Aorta (tissue), 5 donors: ENCODE measurements around the gene MPPED1. TPM values are rescaled to one million over a fixed set of nuclear protein-coding genes. Genes with fewer than 3 reads are reported as not detected.
A peak's percentile ranks its signal among the peaks of the same experiment; 100 is the strongest.

Experiments
- ATAC-seq: fragments of 200-7000 bp; cut with Tn5 transposase; one replicate; pipeline ENCODE4 v1.9.1; 2022; ENCODE audit warnings: moderate library complexity; ENCODE audit not compliant: low FRiP score
- DNase-seq, 2 donors: peaks; one replicate each; pipeline ENCODE4 v3.0.0-alpha.2; 2020
- H3K27ac ChIP-seq, 2 donors: one replicate each; pipeline ENCODE4 v1.5.1; 2013; ENCODE audit warnings: low read length in 2 of 2, mild to moderate bottlenecking in 2 of 2, moderate library complexity in 2 of 2, control low read depth in 1 of 2, inconsistent platforms in 1 of 2, low read depth in 1 of 2
- H3K27me3 ChIP-seq, 2 donors: one replicate each; pipeline ENCODE4 v1.6.1; 2013; ENCODE audit warnings: control low read depth in 1 of 2, low read length in 1 of 2, mild to moderate bottlenecking in 1 of 2, moderate library complexity in 1 of 2; ENCODE audit not compliant: insufficient read depth in 2 of 2, control insufficient read depth in 1 of 2
- H3K36me3 ChIP-seq, 2 donors: one replicate each; pipeline ENCODE4 v1.6.1; 2013; ENCODE audit warnings: control low read depth in 1 of 2, low read length in 1 of 2, mild to moderate bottlenecking in 1 of 2; ENCODE audit not compliant: insufficient read depth in 2 of 2, control insufficient read depth in 1 of 2
- H3K4me1 ChIP-seq, 2 donors: one replicate each; pipeline ENCODE4 v1.6.1; 2013; ENCODE audit warnings: low read length in 2 of 2, control low read depth in 1 of 2, mild to moderate bottlenecking in 1 of 2, moderate library complexity in 1 of 2; ENCODE audit not compliant: insufficient read depth in 2 of 2, control insufficient read depth in 1 of 2
- H3K4me3 ChIP-seq, 2 donors: one replicate each; pipeline ENCODE4 v1.5.1; 2013; ENCODE audit warnings: low read length in 2 of 2, control low read depth in 1 of 2, mild to moderate bottlenecking in 1 of 2
- H3K9me3 ChIP-seq: one replicate; pipeline ENCODE4 v1.6.1; 2013; ENCODE audit warnings: mild to moderate bottlenecking, low read length; ENCODE audit not compliant: control insufficient read depth
- WGBS, 2 donors: extraction: QIAGEN DNeasy Blood & Tissue Kit; methylation state at CpG; one replicate each; pipeline ENCODE4 v1.1.7; 2013; 5-methylcytosine and 5-hydroxymethylcytosine counted together
- intact Hi-C, 2 donors: fragments of 100-400 bp; cut with DNase I; formaldehyde crosslinking; loops; one replicate each; pipeline versions ENCODE4 v1.14.2 to v1.15.0; 2022
- polyA plus RNA-seq, 2 donors: library from polyadenylated mRNA; stranded (reverse); fragments of 200-250 nt; gene quantifications; one replicate each; pipeline ENCODE4 v1.2.3, GENCODE V29; 2013
- total RNA-seq, 2 donors: library from RNA; stranded (reverse); fragmentation: NEBNext Ultra II Directional; extraction: Animal tissue kit (Norgen Biotek cat#: 25700); gene quantifications; one replicate each; pipeline ENCODE4 v1.2.1, GENCODE V29; 2021
- donor health status: healthy with polysubstance abuse.
- donor health status: Bipolar disorder and iron deficiency.
- donor health status: DM: no; HTN: no; CAD: no.
- donor health status: DM: no; HTN: no; CAD: no.
- donor health status: DM: yes; HTN: yes; CAD: no.

The MPPED1 gene
- total and polyA plus RNA-seq, 4 donors, result not detected

DNA sequence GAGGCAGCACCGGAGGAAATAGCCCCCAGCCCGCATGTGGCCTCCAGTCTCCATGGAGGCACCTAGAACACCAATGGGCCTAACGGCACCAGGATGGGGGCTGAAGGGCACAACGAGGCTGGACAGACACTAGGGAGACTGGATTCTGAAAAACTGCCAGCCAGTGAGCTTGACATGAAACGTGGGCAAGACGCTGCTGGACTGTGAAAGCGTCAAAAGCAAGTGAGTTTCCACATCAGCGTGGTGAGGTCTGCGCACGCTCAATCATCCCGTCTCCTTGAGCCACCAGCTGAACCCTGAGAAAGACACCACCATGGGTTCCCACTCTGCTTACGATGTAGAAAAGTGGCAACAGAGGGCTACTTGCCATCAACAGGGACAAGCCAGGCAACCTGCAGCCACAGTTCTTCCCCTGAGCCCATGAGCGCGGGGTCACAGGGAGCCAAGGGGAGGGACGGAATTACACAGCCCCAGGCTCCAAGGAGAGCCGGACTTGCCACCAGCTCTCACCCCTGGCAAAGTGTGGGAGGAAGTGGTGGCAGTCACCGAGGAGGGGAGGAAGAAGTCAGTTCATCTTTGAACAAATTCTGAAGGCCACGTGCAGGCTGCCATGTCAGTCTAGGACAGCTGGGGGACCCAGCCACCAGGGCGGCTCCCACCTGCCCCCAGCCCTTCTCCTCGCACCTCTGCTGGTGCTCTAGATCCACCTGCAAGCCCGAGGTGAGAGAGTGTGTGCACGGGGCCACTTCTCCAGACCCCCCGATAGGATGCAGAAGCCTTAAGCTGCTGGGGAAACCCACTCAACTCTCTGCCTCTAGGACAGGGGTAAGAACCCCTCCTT lies 131.1 kb downstream of the MPPED1 start:
- ATAC-seq (no peak), DNase-seq (peak in 1 of 2 donors; percentile 56)
- no peaks in the 10 kb centered on the region for H3K36me3 ChIP-seq
- no peak overlapping the region for H3K27ac ChIP-seq
- 83 to 85% methylated on average over 23 of the region's 23 CpGs for WGBS, 2 donors
- intact Hi-C loops, result no loop called here
- no peak overlapping the region for H3K4me3 ChIP-seq
- no peaks in the 10 kb centered on the region for H3K9me3 ChIP-seq
- no peaks in the 10 kb centered on the region for H3K4me1 ChIP-seq
- no peaks in the 10 kb centered on the region for H3K27me3 ChIP-seq

DNA sequence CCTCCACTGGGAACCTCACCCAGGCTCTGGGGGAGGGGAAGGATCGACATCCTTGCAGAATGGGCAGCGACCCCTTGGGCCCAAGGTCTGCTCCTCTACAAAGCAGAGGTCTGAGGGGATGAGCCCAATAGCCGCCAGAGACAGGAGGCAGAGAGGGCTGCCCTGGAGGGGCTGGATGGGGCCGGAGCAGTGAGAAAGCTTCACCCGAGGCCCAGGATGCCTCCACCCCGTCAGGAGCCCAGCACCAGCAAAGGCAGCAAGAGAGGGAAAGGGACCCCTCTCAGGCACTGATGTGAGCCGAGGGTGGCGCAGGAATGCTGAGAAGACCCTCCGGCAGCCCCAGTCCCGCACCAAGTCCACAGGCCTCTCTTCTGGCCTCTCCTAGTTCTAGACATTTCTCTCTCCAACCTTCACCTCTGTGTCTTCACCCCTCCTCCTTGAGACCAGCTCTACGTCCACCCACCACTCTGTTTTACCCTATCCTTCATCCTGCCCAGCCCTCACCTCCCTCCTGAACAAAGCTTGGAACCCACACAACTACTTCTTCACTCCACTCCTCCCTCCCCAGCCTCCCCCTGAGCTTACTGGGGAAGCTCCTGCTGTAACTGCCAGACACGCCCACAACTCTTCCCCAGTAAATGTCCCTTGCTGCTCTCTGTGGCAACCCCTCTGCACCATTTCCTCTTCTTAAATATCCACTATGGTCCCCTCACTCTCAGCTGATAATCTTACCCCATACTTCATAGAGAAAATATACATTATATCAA lies 131.9 kb downstream of the MPPED1 start:
- no peak for ATAC-seq
- Histone ChIP-seq H3K36me3 (no peaks in the 10 kb centered on the region), H3K4me3 (no peak overlapping the region), H3K4me1 (no peaks in the 10 kb centered on the region), H3K9me3 (no peaks in the 10 kb centered on the region), H3K27me3 (no peaks in the 10 kb centered on the region), H3K27ac (no peak overlapping the region)
- WGBS, 2 donors, result 74 to 79% methylated on average over 11 to 12 of the region's 12 CpGs
- intact Hi-C loops, result no loop called here
- DNase-seq, result peak in 1 of 2 donors; percentile 46

DNA sequence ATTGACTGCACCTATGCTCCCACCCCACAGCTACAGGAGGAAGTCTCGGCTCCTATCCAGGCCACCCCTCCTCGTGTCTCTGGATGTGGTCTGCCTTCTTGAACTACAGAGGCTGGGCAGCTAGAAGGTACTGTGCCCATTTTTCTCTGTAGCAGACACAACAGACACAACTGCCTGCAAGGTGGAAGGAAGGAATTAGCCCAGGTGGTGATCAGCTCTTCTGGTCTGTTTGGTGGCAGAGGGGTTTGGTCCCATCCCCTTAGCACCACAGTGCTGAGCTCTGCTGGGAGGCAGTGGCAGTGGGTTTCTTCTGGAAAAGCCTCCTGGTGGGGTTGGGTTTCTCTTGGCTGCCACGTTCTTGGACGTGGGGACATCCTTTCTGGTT lies 132.5 kb downstream of the MPPED1 start:
- Histone ChIP-seq H3K27ac (no peak overlapping the region), H3K4me3 (no peak overlapping the region), H3K27me3 (no peaks in the 10 kb centered on the region), H3K4me1 (no peaks in the 10 kb centered on the region), H3K36me3 (no peaks in the 10 kb centered on the region), H3K9me3 (no peaks in the 10 kb centered on the region)
- DNase-seq (peak in 1 of 2 donors; percentile 9), ATAC-seq (no peak)
- intact Hi-C loops, result no loop called here
- 57 to 61% methylated on average over 4 of the region's 4 CpGs for WGBS, 2 donors

- intact Hi-C loops, result no loop called here
- no peaks in the 10 kb centered on the region for H3K4me1 ChIP-seq
- DNase-seq (peak in 1 of 2 donors; percentile 3), ATAC-seq (no peak)
- 85 to 90% methylated on average over 5 of the region's 5 CpGs for WGBS, 2 donors
- H3K4me3 ChIP-seq, result no peak overlapping the region
- H3K36me3 ChIP-seq, result no peaks in the 10 kb centered on the region
- no peak overlapping the region for H3K27ac ChIP-seq
- no peaks in the 10 kb centered on the region for H3K27me3 ChIP-seq
- no peaks in the 10 kb centered on the region for H3K9me3 ChIP-seq
Observed at GRCh38 chr22:43546186-43546585, 134.4 kb downstream of the MPPED1 start.

DNA sequence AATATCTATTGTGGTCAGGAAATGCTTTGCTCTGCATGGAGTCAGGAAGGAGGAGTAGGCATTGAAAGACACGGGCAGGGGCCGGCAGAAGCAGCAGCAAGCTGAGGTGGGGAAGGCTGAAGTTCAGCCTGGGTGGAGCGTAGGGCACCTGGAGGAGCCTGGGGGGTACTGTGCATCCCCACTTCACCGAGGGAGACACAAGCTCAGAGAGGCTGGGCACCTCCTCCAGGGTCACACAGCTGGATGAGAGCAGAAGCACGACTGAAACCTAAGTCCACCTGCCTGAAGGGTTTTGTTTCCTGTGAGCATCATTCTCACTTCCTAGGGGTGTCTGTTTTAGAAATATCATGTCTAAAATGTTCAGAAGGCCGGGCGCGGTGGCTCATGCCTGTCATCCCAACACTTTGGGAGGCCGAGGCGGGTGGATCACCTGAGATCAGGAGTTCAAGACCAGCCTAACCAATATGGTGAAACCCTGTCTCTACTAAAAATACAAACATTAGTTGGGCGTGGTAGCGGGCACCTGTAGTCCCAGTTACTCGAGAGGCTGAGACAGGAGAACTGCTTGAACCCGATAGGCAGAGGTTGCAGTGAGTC lies 138.3 kb downstream of the MPPED1 start:
- H3K9me3 ChIP-seq, result no peaks in the 10 kb centered on the region
- no peak for ATAC-seq

GRCh38 chr22:43550672-43551071 lies 138.9 kb downstream of the MPPED1 start:
- Histone ChIP-seq H3K4me1 (no peaks in the 10 kb centered on the region), H3K4me3 (no peak overlapping the region), H3K27ac (no peak overlapping the region), H3K9me3 (no peaks in the 10 kb centered on the region), H3K36me3 (no peaks in the 10 kb centered on the region), H3K27me3 (no peaks in the 10 kb centered on the region)
- no peak for ATAC-seq
- intact Hi-C loops, result no loop called here
- 61 to 64% methylated on average over 6 of the region's 6 CpGs for WGBS, 2 donors
- peak in 1 of 2 donors; percentile 4 for DNase-seq

More for the DNA sequence above, 138.3 kb downstream of the MPPED1 start:
- 70 to 77% methylated on average over 14 of the region's 14 CpGs for WGBS, 2 donors
- no peak overlapping the region for H3K4me3 ChIP-seq
- no peaks in the 10 kb centered on the region for H3K4me1 ChIP-seq
- H3K36me3 ChIP-seq, result no peaks in the 10 kb centered on the region
- peak in 1 of 2 donors; percentile 58 for DNase-seq
- intact Hi-C loops, result no loop called here
- no peaks in the 10 kb centered on the region for H3K27me3 ChIP-seq
- no peak overlapping the region for H3K27ac ChIP-seq

DNA sequence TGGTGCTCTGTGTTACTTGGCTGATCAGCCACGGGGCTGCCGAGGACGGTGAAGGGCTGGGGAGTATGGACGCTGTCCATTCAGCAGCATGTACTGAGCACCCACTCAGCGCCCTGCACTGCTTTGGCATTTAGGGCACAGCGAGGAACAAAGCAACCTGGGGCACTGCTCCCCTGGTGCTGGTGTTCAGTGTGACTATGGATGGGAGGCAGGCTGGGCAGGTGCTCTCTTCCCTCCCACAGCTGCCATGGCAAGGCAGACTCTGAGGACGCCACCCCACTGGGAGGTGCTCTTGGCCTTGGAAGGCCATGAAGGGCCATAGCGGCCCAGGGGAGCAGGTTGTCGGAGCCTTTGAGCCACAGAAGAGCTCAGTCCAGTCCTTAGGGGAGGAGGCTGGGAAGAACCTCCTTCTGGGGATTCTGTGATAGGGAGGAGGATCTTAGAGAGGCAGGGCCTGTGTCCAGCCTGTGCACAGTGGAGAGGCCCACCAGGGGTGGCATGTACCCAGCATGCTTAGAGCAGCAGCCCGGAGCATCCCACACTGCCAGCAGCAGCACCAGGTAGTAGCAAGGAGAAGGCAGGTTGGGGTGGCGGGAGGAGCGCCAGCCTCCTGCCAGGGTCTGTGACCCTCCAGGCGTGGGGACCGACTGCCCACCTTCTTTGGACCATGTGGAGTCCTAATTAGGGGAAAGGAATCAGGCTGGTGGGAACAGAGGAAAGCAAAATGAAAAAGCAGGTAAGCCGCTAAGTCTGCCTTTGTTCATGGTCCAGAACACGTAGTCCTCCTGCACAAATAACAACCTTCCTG lies 141.8 kb downstream of the MPPED1 start:
- H3K9me3 ChIP-seq, result no peaks in the 10 kb centered on the region
- no peak overlapping the region for H3K4me3 ChIP-seq
- H3K27ac ChIP-seq, result no peak overlapping the region
- DNase-seq (peak in 1 of 2 donors; percentile 44), ATAC-seq (no peak)
- 82 to 88% methylated on average over 15 to 16 of the region's 16 CpGs for WGBS, 2 donors
- H3K27me3 ChIP-seq, result no peaks in the 10 kb centered on the region
- no peaks in the 10 kb centered on the region for H3K4me1 ChIP-seq
- intact Hi-C loops, result no loop called here
- no peaks in the 10 kb centered on the region for H3K36me3 ChIP-seq

DNA sequence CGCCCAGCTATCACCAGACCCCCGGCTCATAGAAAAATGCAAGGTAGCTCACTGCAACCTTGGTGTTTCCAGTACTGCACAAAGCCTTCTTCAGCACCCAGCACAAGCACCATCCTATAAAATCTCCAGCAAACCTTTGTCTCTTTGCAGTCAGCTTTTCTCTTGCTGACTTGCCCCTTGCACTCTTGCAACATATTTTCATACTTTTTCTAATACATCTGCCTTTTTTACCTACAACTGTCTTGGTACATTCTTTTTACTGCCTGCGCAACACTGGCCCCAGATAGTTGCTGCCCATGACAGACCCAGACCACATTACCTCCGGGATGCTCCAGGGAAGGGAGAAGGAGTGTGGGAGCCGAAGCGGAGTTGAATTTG lies 142.4 kb downstream of the MPPED1 start:
- no peaks in the 10 kb centered on the region for H3K36me3 ChIP-seq
- intact Hi-C loops, result no loop called here
- no peak overlapping the region for H3K27ac ChIP-seq
- H3K4me3 ChIP-seq, result no peak overlapping the region
- ATAC-seq, result no peak
- no peaks in the 10 kb centered on the region for H3K27me3 ChIP-seq
- DNase-seq, result no peak
- H3K4me1 ChIP-seq, result no peaks in the 10 kb centered on the region
- H3K9me3 ChIP-seq, result no peaks in the 10 kb centered on the region
- 89 to 90% methylated on average over 6 of the region's 6 CpGs for WGBS, 2 donors
